ENCODE data around the gene CD99.
"Not testable (repeated sequence)": the region's sequence is repeated elsewhere in the genome, so short reads cannot be mapped to it uniquely, and the experiment has no call there.

- not testable (repeated sequence) for TF ChIP-seq CTCF (conservative IDR thresholded peaks at IDR 0.05 in 1 of 2, IDR thresholded peaks at IDR 0.05 in 1 of 2; ENCODE audit: low read depth in 1 of 2, low read length in 2 of 2); EZH2 (IDR thresholded peaks at IDR 0.05; ENCODE audit: low read length, missing control alignments)
These were observed 36.2 kb downstream of the CD99 start for GRCh38 chrX:2727264-2727663.

All from fibroblast of lung (primary cell).